Esophagus squamous epithelium (tissue), 4 donors: Measurements from ENCODE around the gene CROCC2.

Experiments
- CTCF ChIP-seq, 6 experiments: fragments of 450-650 bp in 4 of 6; fragments of 200-600 bp in 2 of 6; sonication (generic) in 2 of 6; IDR thresholded peaks; one replicate each; pipeline ENCODE4 v1.5.1; 2016 to 2019; ENCODE audit warnings: antibody characterized with exemption in 6 of 6, mild to moderate bottlenecking in 4 of 6, moderate library complexity in 4 of 6
- POLR2A ChIP-seq, 4 donors: fragments of 450-650 bp; IDR thresholded peaks; one replicate each; pipeline ENCODE4 v1.6.1; 2017; ENCODE audit warnings: antibody characterized with exemption in 4 of 4, mild to moderate bottlenecking in 4 of 4, moderate library complexity in 3 of 4

GRCh38 chr2:240988146-240988545 lies 82.0 kb downstream of the CROCC2 start:
- no peak for TF ChIP-seq CTCF (IDR thresholded peaks at IDR 0.05)
- no peak for TF ChIP-seq POLR2A (IDR thresholded peaks at IDR 0.05)
